IPS-20b (cell line): ENCODE measurements around the gene FBL.

Experiments
- H3K27ac ChIP-seq: one replicate; pipeline ENCODE4 v1.5.1; 2013; ENCODE audit warnings: low read length
- H3K27me3 ChIP-seq: 2 replicates; pipeline ENCODE4 v1.6.1; 2013; ENCODE audit warnings: mild to moderate bottlenecking, low read length, inconsistent platforms; ENCODE audit not compliant: insufficient read depth
- H3K36me3 ChIP-seq: 2 replicates; pipeline ENCODE4 v1.6.1; 2013; ENCODE audit warnings: low read depth, mild to moderate bottlenecking, inconsistent platforms, low read length, moderate library complexity; ENCODE audit not compliant: insufficient read depth
- H3K4me1 ChIP-seq: 2 replicates; pipeline ENCODE4 v1.6.1; 2013; ENCODE audit warnings: mild to moderate bottlenecking, control low read depth, inconsistent platforms, low read length, moderate library complexity; ENCODE audit not compliant: insufficient read depth
- H3K4me3 ChIP-seq: 2 replicates; pipeline ENCODE4 v1.5.1; 2013; ENCODE audit warnings: mild to moderate bottlenecking, low read length, inconsistent platforms
- H3K9ac ChIP-seq: 2 replicates; pipeline ENCODE4 v1.6.1; 2013; ENCODE audit warnings: low read depth, mild to moderate bottlenecking, inconsistent platforms, low read length, moderate library complexity
- H3K9me3 ChIP-seq: 2 replicates; pipeline ENCODE4 v1.6.1; 2013; ENCODE audit warnings: mild to moderate bottlenecking, low read depth, low read length, inconsistent platforms; ENCODE audit not compliant: insufficient read depth

FBL gene

DNA sequence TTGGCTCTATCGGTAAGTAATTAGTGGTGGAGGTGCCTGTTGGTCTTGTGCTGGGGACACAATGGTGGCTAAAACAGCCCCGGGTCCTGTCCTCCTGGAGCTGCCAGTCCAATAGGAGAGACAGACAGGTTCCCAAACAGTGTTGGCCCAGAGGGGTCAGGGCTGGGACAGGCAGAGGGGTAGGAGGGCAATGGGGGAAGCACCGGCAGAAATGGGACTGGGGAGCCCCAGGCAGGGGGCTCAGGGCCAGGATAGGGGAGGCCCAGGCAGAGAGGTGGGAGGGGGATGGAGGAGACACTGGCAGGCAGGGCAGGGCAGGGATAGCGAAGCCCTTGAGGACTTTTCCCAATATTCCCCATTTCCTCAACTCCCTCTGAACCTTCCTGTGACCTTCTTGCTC lies 2.2 kb upstream of the FBL start:
- Histone ChIP-seq H3K27ac (no peak overlapping the region), H3K36me3 (no peaks in the 10 kb centered on the region), H3K4me1 (peaks cover 16% of the 10 kb centered on the region), H3K9ac (no peak overlapping the region), H3K9me3 (no peaks in the 10 kb centered on the region), H3K27me3 (no peaks in the 10 kb centered on the region), H3K4me3 (no peak overlapping the region)

- no peak overlapping the region for H3K9ac ChIP-seq
- H3K9me3 ChIP-seq = no peaks in the 10 kb centered on the region
- no peaks in the 10 kb centered on the region for H3K27me3 ChIP-seq
- H3K36me3 ChIP-seq = no peaks in the 10 kb centered on the region
- peaks cover 19% of the 10 kb centered on the region for H3K4me1 ChIP-seq
- no peak overlapping the region for H3K27ac ChIP-seq
- no peak overlapping the region for H3K4me3 ChIP-seq
Measured at GRCh38 chr19:39847525-39847924, 1.3 kb upstream of the FBL start.

GRCh38 chr19:39846678-39847486 lies 703 bp upstream of the FBL start:
- Histone ChIP-seq H3K27me3 (no peaks in the 10 kb centered on the region), H3K4me1 (peaks cover 19% of the 10 kb centered on the region), H3K27ac (no peak overlapping the region), H3K9ac (peak overlapping the region; percentile 88; the same call in 1 of the 2 replicates), H3K36me3 (no peaks in the 10 kb centered on the region), H3K9me3 (no peaks in the 10 kb centered on the region), H3K4me3 (peak overlapping the region; percentile 84)

GRCh38 chr19:39845584-39845932 lies 621 bp downstream of the FBL start:
- Histone ChIP-seq H3K9me3 (no peaks in the 10 kb centered on the region), H3K36me3 (peaks cover 11% of the 10 kb centered on the region), H3K4me1 (peaks cover 19% of the 10 kb centered on the region), H3K4me3 (peak overlapping the region; percentile 84), H3K27ac (peak overlapping the region; percentile 10), H3K9ac (peak overlapping the region; percentile 88), H3K27me3 (no peaks in the 10 kb centered on the region)

GRCh38 chr19:39845172-39845571 lies 1.0 kb downstream of the FBL start:
- Histone ChIP-seq H3K4me3 (peak overlapping the region; percentile 84), H3K4me1 (peaks cover 19% of the 10 kb centered on the region), H3K36me3 (peaks cover 15% of the 10 kb centered on the region), H3K27ac (no peak overlapping the region), H3K27me3 (no peaks in the 10 kb centered on the region), H3K9ac (peak overlapping the region; percentile 88), H3K9me3 (no peaks in the 10 kb centered on the region)

GRCh38 chr19:39843919-39844793 lies 2.0 kb downstream of the FBL start:
- no peak overlapping the region for H3K27ac ChIP-seq
- H3K9ac ChIP-seq = peak overlapping the region; percentile 88; the same call in 1 of the 2 replicates
- H3K4me1 ChIP-seq = peaks cover 19% of the 10 kb centered on the region
- no peaks in the 10 kb centered on the region for H3K27me3 ChIP-seq
- peak overlapping the region; percentile 84 for H3K4me3 ChIP-seq
- no peaks in the 10 kb centered on the region for H3K9me3 ChIP-seq
- H3K36me3 ChIP-seq = peaks cover 25% of the 10 kb centered on the region

GRCh38 chr19:39842693-39843435 lies 3.3 kb downstream of the FBL start:
- Histone ChIP-seq H3K4me1 (peaks cover 19% of the 10 kb centered on the region), H3K27me3 (no peaks in the 10 kb centered on the region), H3K36me3 (peaks cover 38% of the 10 kb centered on the region), H3K27ac (no peak overlapping the region), H3K9me3 (no peaks in the 10 kb centered on the region), H3K4me3 (no peak overlapping the region), H3K9ac (no peak overlapping the region; the same call in 1 of the 2 replicates)

DNA sequence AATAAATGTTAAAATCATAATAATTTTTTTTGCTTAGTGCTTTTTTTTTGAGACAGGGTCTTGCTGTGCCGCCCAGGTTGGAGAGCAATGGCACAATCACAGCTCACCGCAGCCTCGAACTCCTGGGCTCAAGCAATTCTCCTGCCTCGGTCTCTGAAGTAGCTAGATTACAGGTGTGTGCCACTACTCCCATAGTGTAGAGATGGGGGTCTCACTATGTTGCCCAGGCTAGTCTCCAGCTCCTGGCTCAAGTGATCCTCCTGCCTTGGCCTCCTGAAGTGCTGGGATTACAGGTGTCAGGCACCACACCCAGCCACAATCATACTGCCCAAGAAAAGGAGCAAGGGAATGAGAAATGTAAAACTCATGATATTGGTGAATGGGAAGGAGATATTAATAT lies 5.1 kb downstream of the FBL start:
- H3K4me1 ChIP-seq = peaks cover 11% of the 10 kb centered on the region
- H3K36me3 ChIP-seq = peaks cover 56% of the 10 kb centered on the region
- no peaks in the 10 kb centered on the region for H3K27me3 ChIP-seq
- no peak overlapping the region for H3K27ac ChIP-seq
- no peaks in the 10 kb centered on the region for H3K9me3 ChIP-seq
- H3K9ac ChIP-seq = no peak overlapping the region
- no peak overlapping the region for H3K4me3 ChIP-seq

DNA sequence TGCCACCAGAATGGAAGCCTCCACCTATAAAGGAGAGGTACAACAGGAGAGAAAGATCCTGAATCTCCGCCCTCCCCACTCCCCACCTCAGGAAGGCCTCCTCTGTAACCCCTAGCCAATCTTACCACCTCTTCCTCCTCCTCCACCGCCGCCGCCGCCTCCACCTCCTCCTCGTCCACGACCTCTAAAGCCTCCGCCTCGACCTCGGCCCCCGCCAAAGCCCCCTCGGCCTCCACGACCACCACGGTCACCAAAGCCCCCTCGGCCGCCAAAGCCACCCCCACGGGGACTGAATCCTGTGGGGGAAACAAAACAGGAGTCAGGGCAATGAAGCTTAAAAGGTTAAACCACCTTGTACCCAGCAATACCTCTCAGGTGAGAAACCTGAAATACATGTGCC lies 5.7 kb downstream of the FBL start:
- Histone ChIP-seq H3K9ac (no peak overlapping the region), H3K27ac (no peak overlapping the region), H3K27me3 (no peaks in the 10 kb centered on the region), H3K4me1 (peaks cover 11% of the 10 kb centered on the region), H3K9me3 (no peaks in the 10 kb centered on the region), H3K4me3 (no peak overlapping the region), H3K36me3 (peaks cover 62% of the 10 kb centered on the region)

- peaks cover 68% of the 10 kb centered on the region for H3K36me3 ChIP-seq
- H3K27ac ChIP-seq = no peak overlapping the region
- no peaks in the 10 kb centered on the region for H3K9me3 ChIP-seq
- H3K9ac ChIP-seq = no peak overlapping the region
- no peak overlapping the region for H3K4me3 ChIP-seq
- peaks cover 9% of the 10 kb centered on the region for H3K4me1 ChIP-seq
- no peaks in the 10 kb centered on the region for H3K27me3 ChIP-seq
Measured at GRCh38 chr19:39839678-39840327, 6.4 kb downstream of the FBL start.

DNA sequence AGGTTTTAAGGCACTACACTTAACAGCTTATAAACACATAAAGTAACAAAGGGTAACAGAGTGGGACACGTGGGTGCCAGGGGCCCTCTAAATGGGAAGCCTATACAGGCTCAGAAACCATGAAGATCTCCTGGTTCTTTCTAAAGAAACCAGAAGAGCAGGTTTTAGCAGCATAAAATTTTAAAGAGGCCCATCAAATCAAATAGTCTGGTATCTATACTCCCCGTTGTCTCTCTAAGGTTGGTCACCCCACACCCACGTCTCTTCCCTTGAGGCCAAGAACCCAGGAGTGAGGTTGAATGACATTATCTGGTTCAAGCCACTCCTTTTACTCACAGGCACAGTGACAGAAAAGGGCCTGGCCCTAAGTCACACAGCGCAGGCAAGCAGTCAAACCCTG lies 7.6 kb downstream of the FBL start:
- H3K9me3 ChIP-seq = no peaks in the 10 kb centered on the region
- H3K4me1 ChIP-seq = 0 out of 2 replicates have a peak, but pooled peaks cover 3% of the 10 kb centered on the region
- H3K9ac ChIP-seq = no peak overlapping the region
- H3K27ac ChIP-seq = no peak overlapping the region
- no peaks in the 10 kb centered on the region for H3K27me3 ChIP-seq
- peaks cover 75% of the 10 kb centered on the region for H3K36me3 ChIP-seq
- no peak overlapping the region for H3K4me3 ChIP-seq
